ENCODE data around the gene LYRM1.

- TF ChIP-seq CTCF (IDR thresholded peaks at IDR 0.05; ENCODE audit: insufficient read depth, low read depth, low read length) (no peak), EZH2 (IDR thresholded peaks at IDR 0.05; ENCODE audit: insufficient read depth, low read length) (no peak)
These were observed 23.3 kb downstream of the LYRM1 start for GRCh38 chr16:20923876-20924275.
